PC-3 (cell line): ENCODE data around the gene P2RX1. TPM values are rescaled to one million over a fixed set of nuclear protein-coding genes. Genes with fewer than 3 reads are reported as not detected.

Experiments used
- ATAC-seq: fragments of 200-7000 bp; cut with Tn5 transposase; 2 replicates; pipeline ENCODE4 v1.9.1; 2020; ENCODE audit warnings: mild to moderate bottlenecking, moderate library complexity
- BruUV-seq: library from RNA; stranded (reverse); fragments of 400-500 nt; replicated peaks from 2 replicates; lab custom pipeline; 2021; lab: Mats Ljungman, UMichigan
- CTCF ChIA-PET: fragments of 300-600 bp; sonication (Branson Sonifier 250); formaldehyde crosslinking; loops from one replicate; lab custom pipeline; 2022; ENCODE audit warnings: antibody characterized with exemption; lab: Charles Lee
- POLR2A ChIA-PET: fragments of 300-600 bp; sonication (Branson Sonifier 250); formaldehyde crosslinking; loops from one replicate; lab custom pipeline; 2022; ENCODE audit warnings: antibody characterized with exemption; ENCODE audit not compliant: unreplicated experiment; lab: Charles Lee
- DNase-seq: peaks from one replicate; pipeline ENCODE4 v3.0.0-alpha.2; 2015
- H2AFZ ChIP-seq: fragments of 300-600 bp; sonication (generic); 2 replicates; pipeline ENCODE4 v1.6.0; 2016; ENCODE audit warnings: antibody characterized with exemption, low read length
- H3F3A ChIP-seq: fragments of 300-600 bp; sonication (generic); one replicate; pipeline ENCODE4 v1.6.0; 2017; ENCODE audit warnings: antibody characterized with exemption, low read length, control low read depth, mild to moderate bottlenecking; ENCODE audit not compliant: unreplicated experiment
- H3K27ac ChIP-seq: fragments of 300-600 bp; sonication (generic); 2 replicates; pipeline ENCODE4 v1.5.1; 2016; ENCODE audit warnings: mild to moderate bottlenecking, low read length
- H3K27me3 ChIP-seq: fragments of 300-600 bp; sonication (generic); 2 replicates; pipeline ENCODE4 v1.6.1; 2016; ENCODE audit warnings: low read length, mixed read lengths
- H3K36me3 ChIP-seq: fragments of 300-600 bp; sonication (generic); 2 replicates; pipeline ENCODE4 v1.6.1; 2016; ENCODE audit warnings: low read depth, mixed run types, low read length, mixed read lengths
- H3K4me1 ChIP-seq: fragments of 300-600 bp; sonication (generic); 2 replicates; pipeline ENCODE4 v1.5.1; 2016; ENCODE audit warnings: low read length; ENCODE audit not compliant: insufficient read depth
- H3K4me2 ChIP-seq: fragments of 300-600 bp; sonication (generic); 2 replicates; pipeline ENCODE4 v1.6.0; 2016; ENCODE audit warnings: low read length
- H3K4me3 ChIP-seq: fragments of 300-600 bp; sonication (generic); 2 replicates; pipeline ENCODE4 v1.5.1; 2016; ENCODE audit warnings: mild to moderate bottlenecking, low read length, mixed read lengths
- H3K79me2 ChIP-seq: fragments of 300-600 bp; sonication (generic); 2 replicates; pipeline ENCODE4 v1.6.1; 2017; ENCODE audit warnings: low read length, mixed read lengths
- H3K9ac ChIP-seq: fragments of 300-600 bp; sonication (generic); 2 replicates; pipeline ENCODE4 v1.6.0; 2016; ENCODE audit warnings: mild to moderate bottlenecking, low read length
- H3K9me2 ChIP-seq: fragments of 300-600 bp; sonication (generic); replicated peaks from 2 replicates; pipeline ENCODE4 v1.6.1; 2016; ENCODE audit warnings: mixed run types, low read length, mixed read lengths
- H3K9me3 ChIP-seq: fragments of 300-600 bp; sonication (generic); 2 replicates; pipeline ENCODE4 v1.6.1; 2016; ENCODE audit warnings: low read length, mixed read lengths
- H4K20me1 ChIP-seq: fragments of 300-600 bp; sonication (generic); 2 replicates; pipeline ENCODE4 v1.6.1; 2016; ENCODE audit warnings: low read length, mixed read lengths
- EZH2 ChIP-seq: fragments of 300-600 bp; sonication (generic); IDR thresholded peaks from one replicate; pipeline ENCODE4 v1.6.1; 2017; ENCODE audit warnings: antibody characterized with exemption, mild to moderate bottlenecking, low read length; ENCODE audit not compliant: unreplicated experiment
- EZH2phosphoT487 ChIP-seq: fragments of 300-600 bp; sonication (generic); IDR thresholded peaks from 2 replicates; pipeline ENCODE4 v1.6.1; 2018; ENCODE audit warnings: mild to moderate bottlenecking, antibody characterized with exemption, low read length, borderline replicate concordance
- intact Hi-C: fragments of 100-400 bp; cut with micrococcal nuclease; formaldehyde crosslinking; loops from 2 replicates; pipeline ENCODE4 v1.9.0; 2023
- total RNA-seq: library from RNA; depleted of rRNA; stranded (reverse); fragments of >200 nt; gene quantifications from 2 replicates; pipeline ENCODE4 v1.2.3, GENCODE V29; 2014
- TF ChIP-seq, protein P1 (sequence below): fragments of 300-600 bp; sonication (generic); conservative IDR thresholded peaks from 2 replicates; pipeline ENCODE4 v1.5.1; 2017; ENCODE audit warnings: antibody characterized with exemption, low read depth, mild to moderate bottlenecking, low read length

Gene P2RX1
- total RNA-seq, 1 experiment from 2014 or later = not detected

DNA sequence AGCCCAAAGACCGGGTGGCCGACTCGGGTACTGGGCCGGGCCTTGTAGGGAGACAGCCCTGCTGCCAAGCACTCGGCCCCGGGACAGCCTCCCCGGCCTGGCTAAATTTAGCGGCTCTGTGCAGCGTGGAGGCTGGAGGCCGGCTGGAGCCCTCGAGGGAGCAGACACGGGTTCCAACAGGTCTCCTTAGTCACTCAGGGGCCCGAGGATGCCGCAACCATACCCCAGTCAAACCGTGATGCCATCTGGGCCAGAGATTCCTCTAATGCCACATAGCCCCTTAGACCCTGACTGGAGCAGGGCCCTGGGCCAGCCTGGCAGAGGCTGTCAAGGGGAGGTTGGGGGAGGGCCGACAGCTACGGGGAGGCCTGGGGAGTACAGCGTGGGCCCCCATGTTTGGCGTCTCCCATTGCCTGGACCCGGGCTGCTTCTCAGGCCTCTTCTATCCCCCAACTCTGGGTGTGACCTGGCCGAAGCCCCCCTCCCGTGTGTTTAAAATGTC, 2.9 kb upstream of the P2RX1 start:
- ChIA-PET CTCF (no interaction called here), POLR2A (no interaction called here)
- no peaks in the 10 kb centered on the region for H3K36me3 ChIP-seq
- ATAC-seq (no peak), DNase-seq (no peak)
- H3F3A ChIP-seq = no peaks in the 10 kb centered on the region
- BruUV-seq = no TSS peak
- H3K9me3 ChIP-seq = no peaks in the 10 kb centered on the region
- no peaks in the 10 kb centered on the region for H4K20me1 ChIP-seq
- TF ChIP-seq, protein P1, sequence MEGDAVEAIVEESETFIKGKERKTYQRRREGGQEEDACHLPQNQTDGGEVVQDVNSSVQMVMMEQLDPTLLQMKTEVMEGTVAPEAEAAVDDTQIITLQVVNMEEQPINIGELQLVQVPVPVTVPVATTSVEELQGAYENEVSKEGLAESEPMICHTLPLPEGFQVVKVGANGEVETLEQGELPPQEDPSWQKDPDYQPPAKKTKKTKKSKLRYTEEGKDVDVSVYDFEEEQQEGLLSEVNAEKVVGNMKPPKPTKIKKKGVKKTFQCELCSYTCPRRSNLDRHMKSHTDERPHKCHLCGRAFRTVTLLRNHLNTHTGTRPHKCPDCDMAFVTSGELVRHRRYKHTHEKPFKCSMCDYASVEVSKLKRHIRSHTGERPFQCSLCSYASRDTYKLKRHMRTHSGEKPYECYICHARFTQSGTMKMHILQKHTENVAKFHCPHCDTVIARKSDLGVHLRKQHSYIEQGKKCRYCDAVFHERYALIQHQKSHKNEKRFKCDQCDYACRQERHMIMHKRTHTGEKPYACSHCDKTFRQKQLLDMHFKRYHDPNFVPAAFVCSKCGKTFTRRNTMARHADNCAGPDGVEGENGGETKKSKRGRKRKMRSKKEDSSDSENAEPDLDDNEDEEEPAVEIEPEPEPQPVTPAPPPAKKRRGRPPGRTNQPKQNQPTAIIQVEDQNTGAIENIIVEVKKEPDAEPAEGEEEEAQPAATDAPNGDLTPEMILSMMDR = no peak
- TF ChIP-seq EZH2phosphoT487 (no peak), EZH2 (no peak)
- H3K27me3 ChIP-seq = no peaks in the 10 kb centered on the region
- H3K79me2 ChIP-seq = no peaks in the 10 kb centered on the region
- H3K9ac ChIP-seq = no peak overlapping the region
- no peak overlapping the region for H2AFZ ChIP-seq
- no peak overlapping the region for H3K4me2 ChIP-seq
- no peak overlapping the region for H3K4me3 ChIP-seq
- H3K27ac ChIP-seq = no peak overlapping the region
- H3K4me1 ChIP-seq = no peaks in the 10 kb centered on the region
- intact Hi-C loops = no loop called here
- no peaks in the 10 kb centered on the region for H3K9me2 ChIP-seq

DNA sequence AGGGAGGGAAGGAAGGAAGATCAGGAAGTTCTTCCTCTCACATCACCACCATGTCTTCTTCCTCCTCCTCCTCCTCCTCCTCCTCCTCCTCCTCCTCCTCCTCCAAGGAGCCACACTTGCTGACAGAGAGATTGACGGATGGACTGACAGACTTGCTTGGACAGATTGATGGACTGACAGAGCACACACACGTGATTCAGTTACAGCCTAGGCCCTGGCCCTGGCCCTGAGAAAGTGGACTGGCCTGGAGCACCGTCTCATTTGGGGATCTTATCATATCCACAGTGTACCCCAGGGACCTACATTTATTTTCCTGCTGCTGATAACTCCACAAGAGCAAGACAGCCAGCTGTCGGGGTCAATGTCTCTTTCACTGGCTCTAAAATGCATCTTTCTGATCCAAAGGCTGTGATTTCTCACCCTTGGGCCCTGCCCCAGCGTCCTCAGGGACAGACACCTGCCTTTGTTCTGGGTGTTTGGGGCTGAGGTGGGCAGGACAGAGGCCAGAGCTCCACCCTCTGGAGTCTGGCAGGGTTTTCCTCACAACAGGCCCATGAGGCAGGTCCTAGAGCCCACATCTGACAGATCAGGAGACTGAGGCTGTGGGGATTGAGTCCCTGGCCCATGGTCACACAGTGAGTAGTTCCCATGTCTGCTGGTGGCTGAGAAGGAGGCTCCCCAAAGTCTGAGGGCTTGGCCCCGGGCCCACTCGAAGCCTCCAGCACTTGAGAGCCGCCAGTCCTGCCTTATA, 2.3 kb upstream of the P2RX1 start:
- H3K9me2 ChIP-seq = no peaks in the 10 kb centered on the region
- no peaks in the 10 kb centered on the region for H3K27me3 ChIP-seq
- no peaks in the 10 kb centered on the region for H3K36me3 ChIP-seq
- no peak for ATAC-seq
- no peak overlapping the region for H3K27ac ChIP-seq
- ChIA-PET POLR2A (no interaction called here), CTCF (no interaction called here)
- H4K20me1 ChIP-seq = no peaks in the 10 kb centered on the region
- no peak overlapping the region for H2AFZ ChIP-seq
- no peaks in the 10 kb centered on the region for H3F3A ChIP-seq
- no peak for DNase-seq
- TF ChIP-seq EZH2 = no peak
- TF ChIP-seq, protein P1 = no peak
- TF ChIP-seq EZH2phosphoT487 = no peak
- no peak overlapping the region for H3K9ac ChIP-seq
- H3K4me2 ChIP-seq = no peak overlapping the region
- H3K4me1 ChIP-seq = no peaks in the 10 kb centered on the region
- intact Hi-C loops = no loop called here
- no peaks in the 10 kb centered on the region for H3K9me3 ChIP-seq
- no peaks in the 10 kb centered on the region for H3K79me2 ChIP-seq
- no peak overlapping the region for H3K4me3 ChIP-seq
- no TSS peak for BruUV-seq

DNA sequence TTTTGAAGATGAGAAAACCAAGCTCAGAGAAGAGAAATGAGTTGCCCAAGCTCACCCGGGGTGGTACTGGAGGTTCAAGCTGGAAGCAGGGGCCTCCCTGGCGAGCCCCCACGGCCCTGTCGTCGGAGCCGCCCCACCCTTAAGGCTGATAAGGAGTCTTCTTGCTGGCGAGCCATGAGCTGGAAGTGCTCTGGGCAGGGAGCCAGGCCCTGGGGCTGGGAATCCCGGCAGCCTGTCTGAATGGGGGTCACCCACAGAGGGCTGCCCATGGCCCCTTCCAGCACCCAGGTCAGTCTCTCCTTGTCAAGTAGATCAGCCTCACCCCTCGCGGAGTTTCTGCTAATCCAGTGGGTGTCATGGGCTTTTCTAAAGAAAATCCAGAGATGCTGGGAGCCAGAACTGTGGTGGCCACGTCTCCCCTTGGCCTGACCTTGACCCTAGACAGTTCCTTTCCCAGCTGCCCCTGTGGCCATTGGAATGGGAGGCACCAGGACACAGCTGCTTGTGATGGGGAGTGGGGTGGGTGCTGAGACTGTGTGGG, 1.2 kb upstream of the P2RX1 start:
- Histone ChIP-seq H3K79me2 (no peaks in the 10 kb centered on the region), H3K27ac (no peak overlapping the region), H3K4me2 (no peak overlapping the region), H2AFZ (no peak overlapping the region), H3K27me3 (no peaks in the 10 kb centered on the region), H4K20me1 (no peaks in the 10 kb centered on the region), H3K9me2 (no peaks in the 10 kb centered on the region), H3K4me1 (no peaks in the 10 kb centered on the region), H3F3A (no peaks in the 10 kb centered on the region), H3K36me3 (no peaks in the 10 kb centered on the region), H3K9me3 (no peaks in the 10 kb centered on the region), H3K4me3 (no peak overlapping the region), H3K9ac (no peak overlapping the region)
- DNase-seq = no peak
- TF ChIP-seq, protein P1 = no peak
- TF ChIP-seq EZH2phosphoT487 (no peak), EZH2 (no peak)
- CTCF ChIA-PET = no interaction called here
- no TSS peak for BruUV-seq
- no peak for ATAC-seq
- intact Hi-C loops = no loop called here
- POLR2A ChIA-PET = no interaction called here
